ENCODE measurements around the gene FANCC.

DNA sequence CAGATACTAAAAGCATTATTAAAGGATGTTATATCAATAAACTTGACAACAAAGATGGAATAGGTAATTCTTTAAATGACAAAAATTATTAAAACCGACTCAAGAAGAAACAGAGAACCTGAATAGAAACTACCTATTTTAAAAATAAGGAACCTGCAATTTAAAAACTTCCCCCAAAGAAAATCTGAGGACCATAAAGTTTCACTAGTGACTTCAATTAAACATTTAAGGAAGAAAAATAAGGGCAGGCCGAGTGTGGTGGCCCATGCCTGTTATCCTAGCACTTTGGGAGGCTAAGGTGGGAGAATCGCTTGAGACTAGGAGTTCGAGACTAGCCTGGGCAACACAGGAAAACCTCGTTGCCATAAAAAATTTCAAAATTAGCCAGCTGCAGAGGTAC lies 99.6 kb downstream of the FANCC start:
- TF ChIP-seq, protein P1, sequence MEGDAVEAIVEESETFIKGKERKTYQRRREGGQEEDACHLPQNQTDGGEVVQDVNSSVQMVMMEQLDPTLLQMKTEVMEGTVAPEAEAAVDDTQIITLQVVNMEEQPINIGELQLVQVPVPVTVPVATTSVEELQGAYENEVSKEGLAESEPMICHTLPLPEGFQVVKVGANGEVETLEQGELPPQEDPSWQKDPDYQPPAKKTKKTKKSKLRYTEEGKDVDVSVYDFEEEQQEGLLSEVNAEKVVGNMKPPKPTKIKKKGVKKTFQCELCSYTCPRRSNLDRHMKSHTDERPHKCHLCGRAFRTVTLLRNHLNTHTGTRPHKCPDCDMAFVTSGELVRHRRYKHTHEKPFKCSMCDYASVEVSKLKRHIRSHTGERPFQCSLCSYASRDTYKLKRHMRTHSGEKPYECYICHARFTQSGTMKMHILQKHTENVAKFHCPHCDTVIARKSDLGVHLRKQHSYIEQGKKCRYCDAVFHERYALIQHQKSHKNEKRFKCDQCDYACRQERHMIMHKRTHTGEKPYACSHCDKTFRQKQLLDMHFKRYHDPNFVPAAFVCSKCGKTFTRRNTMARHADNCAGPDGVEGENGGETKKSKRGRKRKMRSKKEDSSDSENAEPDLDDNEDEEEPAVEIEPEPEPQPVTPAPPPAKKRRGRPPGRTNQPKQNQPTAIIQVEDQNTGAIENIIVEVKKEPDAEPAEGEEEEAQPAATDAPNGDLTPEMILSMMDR (IDR thresholded peaks at IDR 0.05), result no peak
- no peak for TF ChIP-seq POLR2A (IDR thresholded peaks at IDR 0.05)
